ENCODE data around the gene PGAM2.
"Not testable (repeated sequence)": the region's sequence is repeated elsewhere in the genome, so short reads cannot be mapped to it uniquely, and the experiment has no call there.

The PGAM2 gene

DNA sequence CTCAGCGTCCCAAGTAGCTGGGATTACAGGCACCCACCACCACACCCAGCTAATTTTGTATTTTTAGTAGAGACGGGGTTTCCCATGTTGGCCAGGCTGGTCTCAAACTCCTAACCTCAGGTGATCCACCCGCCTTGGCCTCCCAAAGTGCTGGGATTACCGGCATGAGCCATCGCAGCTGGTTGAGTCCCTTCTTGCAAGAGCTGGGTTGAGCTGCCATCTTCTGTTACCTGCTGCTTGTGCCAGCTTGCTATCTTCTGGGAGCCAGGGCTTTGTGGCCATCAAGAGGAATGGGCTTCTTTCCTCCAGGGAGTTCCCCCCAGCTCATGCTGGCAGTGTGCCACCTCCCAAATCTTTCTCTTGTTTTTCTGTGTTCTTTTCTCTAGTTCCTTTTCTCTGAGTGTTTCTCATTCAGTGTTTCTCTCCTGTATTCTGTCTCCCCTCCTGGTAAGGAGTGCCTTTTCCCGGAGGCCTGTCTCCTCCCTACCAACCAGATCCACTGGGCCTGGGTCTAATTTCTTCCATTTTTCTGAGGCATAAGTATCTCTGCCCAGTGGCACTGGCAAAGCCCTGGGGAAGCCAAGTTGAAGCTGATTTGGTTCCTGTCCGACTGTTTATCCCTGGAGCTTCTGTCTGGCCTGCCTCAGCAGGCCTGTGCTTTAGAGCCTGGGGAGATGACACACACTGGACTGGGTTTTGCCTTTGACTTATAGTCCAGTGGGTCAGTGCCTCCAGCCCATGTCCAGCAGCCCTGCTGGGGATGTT, 17.2 kb downstream of the PGAM2 start:
- no peak for DNase-seq

DNA sequence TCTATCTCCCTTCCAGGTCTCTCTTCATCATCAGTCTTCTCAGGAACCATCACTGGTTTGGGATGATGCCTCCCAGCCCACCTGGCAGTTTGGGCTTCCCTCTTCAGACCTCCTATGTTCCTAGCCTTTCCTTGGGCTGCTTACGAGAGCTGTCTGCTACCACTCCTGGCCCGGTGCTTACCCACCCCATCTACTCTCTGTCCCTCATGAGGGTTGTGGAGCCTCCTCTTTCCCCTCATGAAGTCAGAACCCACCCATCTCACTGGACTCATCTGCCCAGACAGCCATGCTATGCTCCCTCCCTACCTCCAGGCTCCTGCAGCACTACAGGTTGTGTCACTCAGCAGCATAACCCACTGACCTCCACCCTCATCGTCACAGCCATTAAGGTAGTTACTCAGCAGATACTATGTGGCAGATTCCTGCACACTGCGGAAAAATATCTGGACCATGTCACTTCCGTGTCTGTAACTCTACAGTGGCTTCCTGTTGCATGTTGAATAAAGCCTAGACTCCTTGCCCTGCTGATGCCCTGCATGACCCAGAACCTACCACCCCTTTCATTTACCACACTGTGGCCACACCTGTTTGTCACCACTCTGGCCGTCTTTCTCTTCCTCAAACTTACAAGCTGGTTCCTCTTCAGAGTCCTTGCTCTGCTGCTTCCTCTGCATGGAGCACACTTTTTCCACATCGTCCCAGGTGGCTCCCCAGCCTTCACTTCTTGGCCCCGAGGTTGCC, 18.9 kb downstream of the PGAM2 start:
- peak; percentile 73 to 82 for DNase-seq

DNA sequence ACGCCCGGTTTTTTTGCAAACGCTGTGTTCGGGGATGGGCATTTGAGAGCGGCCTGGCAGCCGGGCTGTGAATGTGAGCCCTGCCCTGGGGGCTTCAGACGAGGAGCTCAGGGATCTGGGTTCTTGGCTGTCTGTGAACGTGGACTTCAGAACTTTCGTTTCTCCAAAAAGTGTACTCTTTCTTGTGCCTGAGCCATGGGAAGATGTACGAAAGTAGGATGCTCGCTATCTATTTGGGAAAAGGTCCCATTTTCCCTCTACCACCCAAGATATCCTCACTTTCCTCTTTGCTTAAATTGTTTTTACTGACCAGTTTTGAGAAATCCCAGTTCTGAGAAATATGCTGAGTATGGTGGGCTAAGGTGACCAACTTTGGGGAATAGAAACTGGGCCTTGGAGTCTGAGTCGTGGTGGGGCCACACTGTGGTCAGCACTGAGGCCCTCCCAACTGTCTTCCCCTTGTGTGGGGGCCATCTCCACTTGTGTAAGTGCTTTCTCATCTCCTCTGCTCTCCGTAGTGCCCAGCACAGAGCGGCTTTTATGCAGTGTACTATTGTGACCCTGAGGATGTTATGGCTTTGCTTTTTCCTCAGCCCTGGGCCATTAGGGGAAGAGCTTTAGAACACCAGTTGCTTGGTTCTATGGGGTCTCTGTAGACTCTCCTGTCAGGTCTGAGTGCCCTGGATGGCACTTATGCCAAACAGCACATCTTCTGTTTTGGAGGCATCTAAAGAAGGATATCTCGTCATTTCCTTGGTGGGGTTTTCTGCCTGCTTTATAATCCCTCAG, 19.9 kb downstream of the PGAM2 start:
- peak in 1 of 2 donors; percentile 37 for DNase-seq

DNA sequence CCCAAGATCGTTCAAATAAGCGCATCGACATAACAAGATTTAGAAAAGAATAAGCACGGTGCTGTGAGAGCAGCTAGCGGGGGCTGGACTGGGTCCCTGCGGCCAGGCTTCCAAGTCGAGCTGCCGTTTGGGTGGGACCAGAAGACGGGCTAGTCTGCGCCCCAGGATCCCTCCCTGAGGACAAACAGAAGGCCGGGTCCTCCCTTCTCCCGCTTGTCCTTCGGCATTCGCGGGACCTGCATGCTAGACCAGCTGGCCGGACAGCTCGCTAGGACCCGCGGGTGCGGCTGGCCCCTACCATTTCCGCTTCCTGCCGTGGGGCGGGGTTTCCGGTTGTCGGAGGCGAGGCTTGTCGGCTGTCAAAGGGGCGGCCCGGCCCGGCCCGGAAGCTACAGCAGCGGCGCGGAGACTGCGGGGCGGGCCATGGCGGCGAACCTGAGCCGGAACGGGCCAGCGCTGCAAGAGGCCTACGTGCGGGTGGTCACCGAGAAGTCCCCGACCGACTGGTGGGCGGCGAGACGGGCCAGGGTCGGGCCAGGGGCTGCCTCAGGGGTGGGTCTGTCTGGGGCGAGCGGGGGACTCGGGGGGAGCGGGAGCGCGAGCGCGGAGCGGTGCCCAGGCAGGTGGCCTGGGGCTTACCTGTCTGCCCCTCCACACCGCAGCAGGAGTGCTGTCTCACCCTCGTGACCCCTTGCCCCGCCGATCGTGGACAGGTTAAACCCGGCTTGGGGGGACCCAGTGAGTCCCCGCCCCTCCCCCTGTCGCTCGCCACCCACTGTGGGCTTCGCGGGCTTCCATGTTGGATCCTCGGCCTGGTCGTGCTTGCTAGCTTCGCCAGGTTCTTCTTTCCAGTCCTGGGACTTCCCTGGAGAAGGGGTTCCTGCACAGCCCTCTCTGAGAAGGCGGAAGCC, 20.8 kb downstream of the PGAM2 start, which contains the start of gene DBNL:
Gene DBNL (plus strand): TSS at position 388 of the 911 bp plus-strand sequence. CDS start 36 bp downstream, at position 424.
- DNase-seq = peak; percentile 95

DNA sequence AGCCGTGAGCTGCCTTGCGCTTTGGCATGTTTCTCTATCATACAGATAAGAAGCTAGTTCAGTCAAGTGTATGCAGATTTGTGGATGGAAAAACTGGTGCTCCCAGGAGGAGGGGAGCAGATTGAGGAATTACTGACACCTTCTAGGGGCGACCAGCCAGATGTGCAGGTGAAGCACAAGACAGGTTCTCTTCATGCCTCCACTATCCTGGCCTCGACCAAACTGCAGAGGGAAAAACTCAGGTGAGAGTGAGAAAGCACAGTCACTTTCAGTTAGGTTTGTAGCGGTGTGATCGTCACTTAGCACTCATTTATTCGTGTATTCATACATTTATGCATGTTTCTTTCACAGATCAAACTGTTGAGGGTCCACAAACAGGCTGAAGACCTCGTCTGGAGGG, 21.5 kb downstream of the PGAM2 start:
- DNase-seq = no peak

DNA sequence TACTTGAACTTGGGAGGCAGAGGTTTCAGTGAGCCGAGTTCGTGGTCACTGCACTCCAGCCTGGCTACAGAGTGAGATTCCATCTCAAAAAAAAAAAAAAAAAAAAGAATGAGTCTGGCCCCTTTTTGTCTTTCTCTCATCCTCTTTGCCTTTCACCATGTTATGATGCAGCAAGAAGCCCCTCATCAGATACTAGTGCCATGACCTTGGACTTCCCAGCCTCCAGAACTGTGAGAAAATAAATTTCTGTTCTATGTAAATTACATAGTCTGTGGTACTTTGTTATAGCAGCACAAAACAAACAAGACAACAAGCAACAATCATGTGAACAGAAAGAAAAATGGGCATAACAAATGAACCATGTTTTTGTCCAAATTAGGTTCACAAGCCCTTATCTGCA, 23.1 kb downstream of the PGAM2 start:
- DNase-seq = no peak

DNA sequence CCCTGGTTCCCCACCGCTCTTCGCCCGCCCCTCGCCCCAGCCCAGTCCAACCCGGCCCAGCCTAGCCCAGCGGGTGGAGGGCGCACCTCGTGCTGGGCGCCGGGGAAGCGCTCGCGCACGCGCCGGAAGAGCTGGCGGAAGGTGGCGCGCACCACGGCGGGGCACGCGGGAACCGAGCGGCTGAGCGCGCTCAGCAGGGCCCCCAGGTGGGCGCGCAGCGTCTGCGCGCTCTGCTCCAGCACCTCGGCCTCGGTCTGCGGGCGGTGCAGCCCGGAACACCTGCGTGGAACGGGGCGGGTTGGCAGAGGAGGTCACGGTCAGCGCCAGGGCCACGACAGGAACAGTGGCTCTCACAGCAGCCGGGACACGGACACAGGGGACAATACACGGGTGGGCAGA, 24.9 kb downstream of the PGAM2 start:
- peak; percentile 5 to 35 for DNase-seq

DNA sequence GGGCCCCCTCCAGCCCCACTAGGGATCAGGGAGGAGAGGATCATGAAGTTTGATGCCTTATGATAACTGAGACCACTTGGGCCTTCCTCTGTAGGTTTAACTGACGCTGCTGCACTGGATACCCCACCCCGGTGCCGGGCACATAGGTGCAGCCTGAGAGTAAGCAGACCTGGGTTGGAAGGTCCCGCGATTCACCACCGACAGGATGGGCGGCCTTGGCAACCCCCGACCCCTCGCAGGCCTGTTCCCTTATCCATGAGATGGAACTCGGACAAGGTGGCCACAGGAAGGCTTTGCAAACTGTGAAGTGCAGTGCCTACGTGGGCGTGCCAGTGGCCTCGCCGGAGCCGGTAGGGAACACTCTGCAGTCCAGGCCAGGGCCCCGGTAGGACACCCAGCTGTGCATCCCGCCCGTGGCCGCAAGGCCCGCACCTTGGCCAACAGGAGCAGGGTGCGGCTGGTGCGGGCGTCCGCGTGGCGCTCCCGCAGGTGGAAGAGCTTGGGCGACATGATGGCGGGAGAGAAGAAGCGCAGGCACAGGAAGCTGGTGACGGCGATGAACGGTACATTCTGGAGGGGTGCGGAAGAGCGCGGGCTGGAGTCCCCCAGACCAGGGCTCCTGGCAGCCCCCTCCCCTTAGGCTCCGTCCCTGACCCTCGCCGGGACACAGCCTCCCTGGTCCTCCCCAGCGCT, 25.4 kb downstream of the PGAM2 start:
- DNase-seq = not testable (repeated sequence)

DNA sequence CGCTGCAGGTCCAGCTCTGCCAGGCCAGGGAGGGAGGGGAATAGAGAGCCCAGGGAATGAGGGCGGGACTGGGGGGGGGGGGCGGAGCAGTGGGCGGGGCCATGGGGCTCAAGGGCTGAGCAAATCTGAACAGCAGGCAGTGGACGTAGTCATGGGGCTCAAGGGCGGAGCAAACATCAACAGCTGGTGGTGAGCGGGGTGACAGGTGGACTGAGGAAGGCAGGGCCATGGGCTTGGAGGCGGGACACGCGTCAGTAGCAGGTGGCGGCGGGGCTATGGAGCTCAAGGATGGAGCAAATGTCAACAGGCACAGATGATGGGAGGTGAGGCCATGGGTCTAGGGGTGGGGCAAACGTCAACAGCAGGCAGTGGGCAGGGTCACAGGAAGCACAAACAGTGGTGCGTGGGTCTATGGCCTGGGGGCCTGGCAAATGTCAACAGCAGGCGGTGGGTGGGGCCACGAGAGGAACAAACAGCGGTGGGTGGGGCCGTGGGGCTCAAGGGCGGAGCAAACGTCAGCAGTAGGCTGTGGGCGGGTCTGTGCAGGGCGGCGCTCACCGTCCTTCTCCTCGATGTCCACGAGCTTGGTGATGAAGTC, 26.3 kb downstream of the PGAM2 start:
- peak; percentile 91 to 96 for DNase-seq

DNA sequence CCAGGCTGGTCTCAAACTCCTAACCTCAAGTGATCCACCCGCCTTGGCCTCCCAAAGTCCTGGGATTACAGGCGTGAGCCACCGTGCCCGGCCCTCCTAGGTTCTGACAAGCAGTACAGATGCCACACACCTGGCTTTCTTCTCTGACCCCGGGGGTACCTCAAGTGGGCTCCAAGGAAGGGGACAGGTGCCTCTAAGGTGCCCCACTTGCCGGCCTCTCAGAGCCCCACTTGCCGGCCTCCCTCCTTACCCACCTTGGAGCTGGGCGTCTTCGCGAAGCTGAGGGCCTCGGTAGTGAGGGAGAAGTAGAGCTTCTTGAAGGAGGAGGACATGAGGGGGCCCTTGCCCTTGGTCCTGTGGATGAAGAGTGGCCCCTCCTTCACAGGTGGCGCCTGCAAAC, 26.8 kb downstream of the PGAM2 start:
- DNase-seq = not testable (repeated sequence)

DNA sequence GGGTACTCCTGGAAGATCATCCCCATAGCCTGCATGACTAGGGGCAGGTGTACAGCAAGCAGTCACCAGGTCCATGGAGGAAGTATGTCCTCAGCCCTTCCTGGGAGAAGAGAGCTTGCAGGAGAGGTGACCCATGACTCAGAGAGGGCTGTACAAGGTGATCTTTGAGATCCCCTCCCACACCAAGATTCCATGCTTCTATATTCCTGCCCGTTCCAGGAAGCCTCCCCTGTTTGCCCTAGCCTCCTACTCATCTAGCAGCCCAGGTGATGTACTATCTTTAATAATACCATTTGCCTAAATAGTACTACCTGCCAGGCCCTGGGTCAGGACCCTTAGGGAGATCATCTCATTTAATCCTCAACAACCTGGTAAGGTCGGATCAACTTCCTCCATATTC, 27.4 kb downstream of the PGAM2 start:
- not testable (repeated sequence) for DNase-seq

DNA sequence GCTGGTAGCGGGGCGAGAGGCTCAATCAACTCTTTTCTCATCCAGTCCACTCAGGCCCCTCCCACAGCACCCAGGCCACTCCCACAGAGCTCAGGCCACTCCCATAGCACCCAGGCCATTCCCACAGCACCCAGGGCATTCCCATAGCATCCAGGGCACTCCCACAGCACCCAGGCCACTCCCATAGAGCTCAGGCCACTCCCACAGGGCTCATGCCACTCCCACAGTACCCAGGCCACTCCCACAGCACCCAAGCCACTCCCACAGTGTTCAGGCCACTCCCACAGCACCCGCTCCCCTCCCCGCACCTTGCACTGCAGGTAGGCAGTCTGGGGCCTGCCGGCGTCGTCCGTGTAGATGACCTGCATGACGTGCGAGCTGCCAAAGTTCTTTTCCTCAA, 29.0 kb downstream of the PGAM2 start:
- peak; percentile 42 to 46 for DNase-seq

DNA sequence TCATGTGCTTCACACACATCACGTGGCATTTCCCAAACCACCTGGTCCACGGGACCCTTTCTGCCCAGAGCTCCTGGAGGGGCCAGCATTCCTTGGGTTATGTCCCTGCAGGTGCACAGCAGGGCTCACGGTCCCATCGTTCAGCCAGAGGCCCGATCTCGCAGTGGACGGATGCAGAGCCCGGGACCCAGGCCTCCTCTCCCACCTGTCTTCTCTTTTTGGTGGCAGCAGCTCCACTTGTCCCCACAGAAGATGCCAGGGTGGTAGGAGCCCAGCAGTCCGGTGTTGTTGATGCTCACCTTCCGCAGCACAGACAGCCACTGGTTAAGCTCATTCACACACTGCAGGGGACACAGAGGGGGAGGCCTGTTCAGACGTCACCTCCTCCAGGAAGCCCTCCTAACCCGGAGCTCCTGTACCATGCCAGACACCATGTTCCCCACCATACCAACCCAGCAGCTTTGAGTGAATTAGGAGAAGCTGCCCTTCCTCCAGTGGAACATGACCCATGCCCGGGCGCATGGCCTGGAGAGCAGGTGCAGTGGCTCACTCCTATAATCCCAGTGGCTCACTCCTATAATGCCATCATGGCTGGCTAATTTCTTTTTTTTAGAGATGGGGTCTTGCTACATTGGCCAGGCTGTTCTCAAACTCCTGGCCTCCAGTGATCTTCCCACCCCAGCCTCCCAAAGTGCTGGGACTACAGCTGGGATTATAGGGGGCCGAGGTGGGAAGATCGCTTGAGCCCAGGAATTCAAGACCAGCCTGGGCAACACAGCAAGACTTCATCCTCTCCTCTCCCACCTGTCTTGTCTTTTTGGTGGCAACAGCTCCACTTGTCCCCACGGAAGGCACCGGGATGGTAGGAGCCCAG, 31.2 kb downstream of the PGAM2 start:
- not testable (repeated sequence) for DNase-seq

DNA sequence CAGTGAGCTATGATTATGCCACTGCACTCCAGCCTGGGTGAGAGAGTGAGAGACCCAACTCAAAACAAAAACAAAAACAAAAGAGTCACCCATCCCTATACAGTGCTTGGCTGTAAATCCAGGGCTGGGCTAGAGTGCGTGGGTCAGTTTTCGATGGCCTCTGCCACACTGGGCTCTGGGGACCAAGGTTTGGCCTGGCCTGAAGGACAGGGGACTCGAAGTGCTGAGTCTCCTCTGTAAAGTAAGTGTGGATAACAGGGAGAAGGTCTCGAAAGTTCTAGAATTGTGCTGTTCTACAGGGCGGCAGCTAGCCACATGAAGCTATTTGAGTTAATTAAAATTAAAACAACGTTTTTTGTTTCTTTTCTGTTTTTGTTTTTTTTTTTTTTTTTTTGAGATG, 33.3 kb downstream of the PGAM2 start:
- not testable (repeated sequence) for DNase-seq

DNA sequence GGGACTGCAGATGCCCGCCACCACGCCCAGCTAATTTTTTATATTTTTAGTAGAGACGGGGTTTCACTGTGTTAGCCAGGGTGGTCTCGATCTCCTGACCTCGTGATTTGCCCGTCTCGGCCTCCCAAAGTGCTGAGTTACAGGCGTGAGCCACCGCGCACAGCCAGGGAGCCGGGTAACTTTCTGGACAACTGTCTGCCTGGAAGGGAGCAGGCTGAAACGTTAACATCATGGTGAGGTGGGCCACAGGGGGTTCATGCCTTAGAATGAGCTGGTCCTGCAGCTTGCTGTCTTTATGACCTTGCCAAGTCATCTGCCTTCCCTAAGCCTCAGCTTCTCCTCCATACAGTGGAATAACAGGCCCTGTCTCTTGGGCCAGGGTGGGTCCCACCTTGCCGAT, 34.0 kb downstream of the PGAM2 start:
- DNase-seq = not testable (repeated sequence)

DNA sequence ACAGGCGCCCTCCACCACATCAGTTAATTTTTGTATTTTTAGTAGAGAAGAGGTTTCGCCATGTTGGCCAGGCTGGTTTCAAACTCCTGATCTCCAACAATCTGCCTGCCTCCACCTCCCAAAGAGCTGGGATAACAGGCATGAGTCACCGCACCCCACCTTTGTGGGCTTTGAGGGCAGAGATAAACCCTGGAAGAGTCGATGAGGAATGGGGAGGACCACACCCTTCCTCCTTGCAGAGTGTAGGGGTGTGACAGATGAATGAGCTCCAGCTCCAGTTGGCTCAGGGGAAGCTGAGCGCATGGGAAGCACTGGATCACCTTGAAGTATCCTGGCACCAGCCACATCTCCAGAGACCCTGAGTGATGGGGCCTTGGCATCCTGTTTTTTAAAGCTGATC, 35.3 kb downstream of the PGAM2 start:
- DNase-seq = not testable (repeated sequence)

DNA sequence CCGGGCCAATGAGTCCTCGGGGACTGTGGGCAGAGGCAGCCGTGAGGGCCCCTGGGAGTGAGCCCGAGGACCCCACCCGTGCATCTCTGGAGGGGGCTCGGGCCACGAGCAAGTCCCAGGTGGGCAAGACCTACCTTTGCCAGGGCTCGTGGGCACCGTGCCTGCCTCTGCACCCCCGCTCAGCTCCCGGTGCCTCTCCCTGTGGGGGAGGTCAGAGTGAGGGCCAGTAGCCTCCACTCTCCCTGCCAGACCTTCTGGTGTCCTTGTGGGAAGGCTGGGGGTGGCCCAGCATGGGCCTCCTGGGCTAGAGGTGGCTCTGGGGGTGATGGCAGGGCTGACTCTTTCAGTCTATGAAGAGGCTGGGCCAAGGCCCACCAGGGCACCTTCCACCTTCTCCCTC, 35.9 kb downstream of the PGAM2 start:
- not testable (repeated sequence) for DNase-seq

DNA sequence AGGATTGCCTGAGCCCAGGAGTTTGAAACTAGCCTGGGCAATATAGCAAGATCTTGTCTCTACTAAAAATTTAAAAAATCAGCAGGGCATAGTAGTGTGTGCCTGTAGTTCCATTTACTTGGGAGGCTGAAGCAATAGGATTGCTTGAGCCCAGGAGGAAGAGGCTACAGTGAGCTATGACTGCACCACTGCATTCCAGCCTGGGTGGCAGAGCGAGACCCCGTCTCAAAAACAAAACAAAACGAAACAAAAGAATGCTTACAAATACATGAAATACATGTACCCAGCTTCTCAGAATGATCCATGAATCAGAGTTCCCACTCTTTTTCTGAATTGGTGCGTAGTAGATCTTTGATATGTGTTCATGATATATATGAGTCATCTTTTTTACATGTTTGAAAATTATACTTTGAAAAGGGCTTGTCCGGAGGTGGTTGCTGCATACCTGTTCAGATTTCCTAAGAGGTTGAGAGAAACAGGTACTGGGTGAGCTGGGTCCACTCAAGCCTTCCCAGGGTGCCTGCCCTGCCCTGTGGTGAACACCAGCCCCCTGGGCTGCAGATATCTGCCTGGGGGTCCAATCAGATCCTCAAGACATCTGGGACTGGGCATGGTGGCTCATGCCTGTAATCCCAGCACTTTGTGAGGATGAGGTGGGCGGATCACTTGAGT, 42.4 kb downstream of the PGAM2 start:
- not testable (repeated sequence) for DNase-seq

DNA sequence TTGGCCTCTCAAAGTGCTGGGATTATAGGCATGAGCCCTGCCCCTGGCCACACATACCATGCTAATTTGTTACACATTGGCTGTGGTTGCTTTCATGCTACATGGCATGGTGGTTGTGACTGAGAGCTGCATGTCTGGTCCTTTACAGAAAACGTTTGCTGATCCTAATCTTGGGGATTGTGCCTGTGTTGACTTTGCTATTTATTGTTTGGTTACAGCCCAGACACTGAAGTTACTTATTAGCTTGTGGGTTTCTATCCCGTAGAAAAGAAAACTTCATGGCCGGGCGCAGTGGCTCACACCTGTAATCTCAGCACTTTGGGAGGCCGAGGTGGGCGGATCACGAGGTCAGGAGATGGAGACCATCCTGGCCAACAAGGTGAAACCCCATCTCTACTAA, 43.3 kb downstream of the PGAM2 start:
- not testable (repeated sequence) for DNase-seq

Measured in inflammatory macrophage (primary cell).